Esophagus muscularis mucosa (tissue), 3 donors: Measurements from ENCODE around the gene ADGRA3.

Experiments
- CTCF ChIP-seq, 3 experiments: fragments of 200-600 bp in 2 of 3; fragments of 450-650 bp in 1 of 3; sonication (generic) in 2 of 3; IDR thresholded peaks; one replicate each; pipeline ENCODE4 v1.5.1; 2017 to 2019; ENCODE audit warnings: antibody characterized with exemption in 3 of 3, mild to moderate bottlenecking in 2 of 3, moderate library complexity in 1 of 3
- POLR2AphosphoS5 ChIP-seq, 2 donors: sonication (generic); formaldehyde crosslinking; IDR thresholded peaks; one replicate each; pipeline ENCODE4 v1.6.1; 2017; ENCODE audit warnings: antibody characterized with exemption in 2 of 2

- TF ChIP-seq CTCF (IDR thresholded peaks at IDR 0.05) (no peak), POLR2AphosphoS5 (IDR thresholded peaks at IDR 0.05) (no peak)
Observed at GRCh38 chr4:22480675-22481327, 35.1 kb downstream of the ADGRA3 start.
